LHCN-M2 (cell line): ENCODE measurements around the gene ABCB9. TPM values are rescaled to one million over a fixed set of nuclear protein-coding genes. Genes with fewer than 3 reads are reported as not detected.

Experiments used
- DNase-seq: peaks from one replicate; pipeline ENCODE4 v3.0.0-alpha.2; 2012; ENCODE audit warnings: low read depth
- total RNA-seq: library from RNA; depleted of rRNA; stranded (reverse); fragments of >200 nt; gene quantifications from 2 replicates; pipeline ENCODE4 v1.2.3, GENCODE V29; 2014

ABCB9 gene
- total RNA-seq, 1 experiment from 2014 or later = 7.8 TPM

DNA sequence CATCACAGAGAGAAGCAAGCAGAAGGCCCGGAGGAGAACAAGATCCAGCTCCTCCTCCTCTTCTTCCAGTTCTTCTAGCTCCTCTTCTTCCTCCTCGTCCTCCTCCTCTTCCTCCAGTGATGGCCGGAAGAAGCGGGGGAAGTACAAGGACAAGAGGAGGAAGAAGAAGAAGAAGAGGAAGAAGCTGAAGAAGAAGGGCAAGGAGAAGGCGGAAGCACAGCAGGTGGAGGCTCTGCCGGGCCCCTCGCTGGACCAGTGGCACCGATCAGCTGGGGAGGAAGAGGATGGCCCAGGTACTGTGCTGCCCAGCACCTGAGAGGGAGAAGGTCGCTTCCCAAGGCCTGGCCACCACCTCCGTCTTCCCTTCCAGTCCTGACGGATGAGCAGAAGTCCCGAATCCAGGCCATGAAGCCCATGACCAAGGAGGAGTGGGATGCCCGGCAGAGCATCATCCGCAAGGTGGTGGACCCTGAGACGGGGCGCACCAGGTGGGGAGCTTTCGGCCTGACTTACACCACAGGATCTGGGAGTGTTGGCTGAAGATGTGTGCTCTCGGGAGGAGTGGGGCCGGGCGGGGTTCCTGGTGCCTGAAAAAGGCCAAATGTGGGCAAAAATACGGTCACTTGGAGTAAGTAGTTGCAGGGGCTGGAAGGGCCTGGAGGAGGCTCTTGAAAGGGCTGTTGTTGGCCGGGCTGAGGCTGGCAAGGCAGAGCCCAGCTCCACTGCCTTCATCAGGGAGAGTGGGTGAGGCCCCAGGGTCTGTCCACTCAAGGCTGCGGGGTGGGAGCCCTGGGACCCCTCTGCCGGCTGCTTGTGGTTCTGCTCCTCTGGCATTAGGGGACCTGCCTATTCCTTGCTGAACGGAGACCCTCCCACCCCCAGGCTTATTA lies 15.6 kb upstream of the ABCB9 start:
- no peak for DNase-seq

DNA sequence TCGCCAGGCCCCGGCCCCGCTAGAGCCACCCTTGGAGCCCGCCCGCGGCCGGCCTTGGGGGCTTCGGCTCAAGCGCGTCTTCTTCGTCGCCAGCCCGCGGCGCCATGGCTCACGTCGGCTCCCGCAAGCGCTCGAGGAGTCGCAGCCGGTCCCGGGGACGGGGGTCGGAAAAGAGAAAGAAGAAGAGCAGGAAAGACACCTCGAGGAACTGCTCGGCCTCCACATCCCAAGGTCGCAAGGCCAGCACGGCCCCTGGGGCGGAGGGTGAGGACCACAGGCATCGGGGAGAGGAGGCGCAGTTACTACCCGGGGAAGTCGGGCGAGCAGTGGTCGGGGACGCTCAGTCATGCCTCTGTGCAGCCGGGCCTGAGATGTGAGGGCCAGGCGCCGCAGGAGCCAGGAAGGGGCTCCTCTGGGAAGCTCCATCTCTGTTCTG lies 14.8 kb upstream of the ABCB9 start:
- peak; percentile 9 for DNase-seq

DNA sequence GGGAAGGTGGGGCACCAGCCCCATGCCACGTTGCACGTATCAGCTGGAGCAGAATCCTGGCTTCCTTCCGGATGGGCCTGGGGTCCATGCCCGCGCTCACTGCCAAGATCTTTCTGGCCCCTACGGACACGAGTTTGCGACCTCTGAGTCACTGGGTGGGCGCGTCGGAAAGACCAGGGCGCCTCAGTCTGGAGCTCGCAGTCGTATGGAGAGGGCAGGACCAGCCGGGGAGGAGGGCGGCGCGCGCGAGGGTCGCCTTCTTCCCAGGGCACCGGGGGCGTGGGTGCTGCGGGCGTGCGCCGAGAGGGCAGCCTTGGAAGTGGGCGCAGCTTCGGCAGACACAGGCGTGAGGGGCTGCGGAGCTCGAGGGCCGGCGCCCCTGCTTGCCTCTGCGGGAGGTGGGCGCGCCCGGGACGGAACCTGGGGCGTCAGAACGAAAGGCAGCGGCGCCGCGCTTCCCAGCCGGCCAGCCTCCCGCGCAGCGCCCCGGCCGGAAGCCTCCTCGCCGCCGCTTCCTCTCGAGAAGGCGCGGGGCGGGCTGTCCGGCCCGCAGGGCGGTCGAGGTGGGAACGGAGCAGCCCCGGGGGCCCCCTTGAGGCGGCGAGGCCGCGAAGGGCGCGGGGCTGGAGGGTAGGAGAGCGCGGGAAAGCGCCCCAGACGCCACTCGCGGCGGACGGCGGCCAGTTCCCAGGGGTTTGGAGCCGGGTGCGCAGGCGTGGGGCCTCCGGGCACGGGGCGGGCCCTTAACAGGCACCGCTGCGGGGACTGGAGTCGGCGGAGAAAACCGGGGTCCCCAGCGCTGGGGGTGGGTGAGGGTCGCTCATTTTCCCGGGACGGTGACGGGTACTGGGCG lies 14.1 kb upstream of the ABCB9 start, which contains the start of gene ARL6IP4:
Gene ARL6IP4, plus strand, starts transcription at position 499 of the 853 bp plus-strand sequence. CDS start 459 bp downstream, outside the sequence.
- DNase-seq = peak; percentile 53

DNA sequence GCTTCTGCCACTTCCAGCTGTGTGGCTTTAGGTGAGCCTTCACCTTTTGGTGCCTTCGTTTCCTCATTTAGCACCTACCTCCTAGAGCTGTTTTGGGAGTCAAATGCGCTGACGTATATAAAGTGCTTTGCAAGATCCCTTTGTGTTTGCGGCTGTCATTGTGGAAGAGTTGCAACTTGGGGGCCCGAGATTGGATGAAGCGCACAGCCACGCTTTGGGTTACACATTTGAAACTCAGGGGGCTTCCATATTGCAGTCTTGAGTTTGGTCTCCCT lies 13.6 kb upstream of the ABCB9 start:
- no peak for DNase-seq

DNA sequence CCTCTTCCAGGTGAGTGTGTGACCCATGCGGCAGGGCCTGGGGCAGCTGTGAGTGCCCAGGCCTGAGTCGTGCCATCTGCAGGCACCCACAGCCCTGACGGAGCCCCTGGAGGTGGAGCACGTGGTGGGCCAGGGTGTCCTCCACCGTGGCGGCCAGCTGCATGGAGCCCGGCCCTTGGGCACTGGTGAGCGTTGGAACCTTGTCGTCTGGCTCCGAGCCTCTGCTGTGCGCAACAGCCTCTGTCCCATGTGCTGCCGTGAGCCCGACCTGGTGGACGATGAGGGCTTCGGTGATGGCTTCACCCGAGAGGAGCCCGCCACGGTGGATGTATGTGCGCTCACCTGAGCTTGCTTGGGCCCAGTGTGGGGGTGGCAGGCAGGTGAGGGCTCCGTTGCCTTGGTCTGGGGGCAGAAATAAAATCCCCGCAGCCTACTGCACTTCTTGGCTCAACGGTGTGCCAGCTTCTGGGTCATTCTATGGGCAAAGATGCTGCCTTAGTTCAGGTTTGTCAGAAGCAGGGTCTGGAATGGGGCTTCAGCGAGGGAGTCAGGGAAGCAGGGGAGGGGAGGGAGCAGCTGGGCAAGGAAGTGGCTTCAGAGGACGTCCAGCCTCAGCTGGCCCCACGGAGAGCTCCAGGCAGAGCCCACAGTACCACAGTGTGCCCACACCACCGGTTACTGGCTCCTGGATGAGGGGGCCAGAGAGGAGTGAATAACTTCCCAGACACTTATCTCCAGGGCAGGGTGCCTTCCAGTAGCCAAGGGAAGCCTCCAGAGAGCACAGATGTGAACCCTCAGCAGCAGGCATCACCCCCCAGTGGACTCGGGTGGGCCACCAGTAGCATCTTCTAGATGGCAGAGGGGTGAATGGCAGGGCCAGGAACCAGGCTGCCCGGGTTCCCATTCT lies 13.0 kb upstream of the ABCB9 start:
- no peak for DNase-seq

DNA sequence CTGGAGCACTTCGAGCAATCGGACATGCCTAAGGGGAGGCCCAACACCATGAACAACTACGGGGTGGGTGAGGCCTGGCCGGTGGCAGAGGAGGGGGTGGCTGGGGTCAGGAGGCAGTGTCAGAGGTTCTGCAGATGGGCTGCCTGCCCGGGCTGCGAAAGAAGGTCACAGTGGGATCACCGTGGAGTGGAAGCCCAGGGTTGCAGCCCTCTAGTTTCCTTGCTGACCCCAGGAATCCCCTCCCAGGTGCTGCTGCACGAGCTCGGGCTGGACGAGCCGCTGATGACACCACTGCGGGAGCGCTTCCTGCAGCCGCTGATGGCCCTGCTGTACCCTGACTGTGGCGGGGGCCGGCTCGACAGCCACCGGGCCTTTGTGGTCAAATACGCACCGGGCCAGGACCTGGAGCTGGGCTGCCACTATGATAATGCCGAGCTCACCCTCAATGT lies 12.3 kb upstream of the ABCB9 start:
- DNase-seq = no peak

DNA sequence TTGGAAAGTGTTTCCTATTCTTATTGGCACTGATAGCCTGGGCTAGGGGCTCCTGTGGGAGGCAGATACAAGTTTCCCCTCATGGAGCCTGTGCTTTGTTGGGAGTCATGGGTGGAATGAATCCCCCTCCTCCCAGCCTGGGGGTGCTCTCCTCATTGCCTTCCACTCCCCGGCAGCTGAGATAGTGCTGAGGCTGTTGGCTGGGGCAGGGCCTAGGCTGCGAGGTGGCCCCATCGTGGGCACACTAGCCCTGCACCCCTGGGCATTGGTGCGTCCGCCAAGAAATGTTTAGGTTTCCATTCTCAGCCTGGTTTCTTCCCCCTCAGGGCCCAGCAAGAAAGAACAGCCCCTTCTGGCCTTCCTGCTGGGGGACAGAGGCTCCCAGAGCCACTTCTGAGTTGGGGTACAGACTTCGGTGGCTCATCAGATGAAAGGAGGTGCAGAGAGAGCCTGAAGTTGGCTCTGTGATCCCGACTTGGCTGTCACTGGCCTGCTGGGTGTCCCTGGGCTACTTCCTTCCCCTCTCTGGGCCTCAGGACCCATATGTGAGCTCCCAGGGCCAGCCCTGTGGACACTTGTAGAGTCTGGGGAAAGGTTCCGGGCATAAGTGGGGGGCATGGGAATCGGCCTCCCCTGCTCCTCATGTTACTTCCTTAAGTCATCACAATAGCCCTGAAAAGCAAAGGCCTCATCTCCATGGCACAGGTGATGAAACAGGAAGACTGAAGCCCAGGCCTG lies 11.6 kb upstream of the ABCB9 start:
- DNase-seq = no peak

DNA sequence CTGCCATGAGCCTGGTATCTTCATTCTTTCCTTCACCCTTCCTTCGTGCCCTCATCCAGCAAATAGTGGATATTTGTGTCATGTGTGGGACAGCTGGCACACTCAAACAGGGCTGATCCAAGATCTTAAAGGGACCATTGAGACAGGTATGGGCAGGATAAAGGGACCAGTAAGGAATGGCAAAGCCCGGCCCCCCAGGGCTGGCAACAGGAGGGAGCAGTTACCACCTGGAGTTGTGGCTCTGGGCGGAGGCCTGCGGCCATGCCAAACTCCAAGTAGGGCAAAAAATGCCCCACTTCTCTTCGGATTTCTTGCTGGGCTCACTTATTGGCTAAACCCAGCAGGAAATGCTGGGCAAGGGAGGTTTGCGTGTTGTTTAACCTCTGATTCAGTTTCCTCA lies 10.9 kb upstream of the ABCB9 start:
- no peak for DNase-seq

DNA sequence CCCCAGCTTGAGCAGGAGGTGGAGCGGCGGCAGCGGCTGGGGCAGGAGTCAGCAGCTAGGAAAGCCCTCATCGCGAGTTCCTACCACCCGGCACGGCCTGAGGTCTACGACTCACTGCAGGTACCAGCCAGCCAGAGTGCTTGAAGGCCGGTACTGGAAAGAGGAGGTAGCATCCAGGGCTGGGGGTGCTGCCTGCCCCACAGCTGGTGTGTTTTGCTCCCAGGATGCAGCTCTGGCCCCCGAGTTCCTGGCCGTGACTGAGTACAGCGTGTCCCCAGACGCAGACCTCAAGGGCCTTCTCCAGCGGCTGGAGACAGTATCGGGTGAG lies 10.3 kb upstream of the ABCB9 start:
- DNase-seq = no peak

DNA sequence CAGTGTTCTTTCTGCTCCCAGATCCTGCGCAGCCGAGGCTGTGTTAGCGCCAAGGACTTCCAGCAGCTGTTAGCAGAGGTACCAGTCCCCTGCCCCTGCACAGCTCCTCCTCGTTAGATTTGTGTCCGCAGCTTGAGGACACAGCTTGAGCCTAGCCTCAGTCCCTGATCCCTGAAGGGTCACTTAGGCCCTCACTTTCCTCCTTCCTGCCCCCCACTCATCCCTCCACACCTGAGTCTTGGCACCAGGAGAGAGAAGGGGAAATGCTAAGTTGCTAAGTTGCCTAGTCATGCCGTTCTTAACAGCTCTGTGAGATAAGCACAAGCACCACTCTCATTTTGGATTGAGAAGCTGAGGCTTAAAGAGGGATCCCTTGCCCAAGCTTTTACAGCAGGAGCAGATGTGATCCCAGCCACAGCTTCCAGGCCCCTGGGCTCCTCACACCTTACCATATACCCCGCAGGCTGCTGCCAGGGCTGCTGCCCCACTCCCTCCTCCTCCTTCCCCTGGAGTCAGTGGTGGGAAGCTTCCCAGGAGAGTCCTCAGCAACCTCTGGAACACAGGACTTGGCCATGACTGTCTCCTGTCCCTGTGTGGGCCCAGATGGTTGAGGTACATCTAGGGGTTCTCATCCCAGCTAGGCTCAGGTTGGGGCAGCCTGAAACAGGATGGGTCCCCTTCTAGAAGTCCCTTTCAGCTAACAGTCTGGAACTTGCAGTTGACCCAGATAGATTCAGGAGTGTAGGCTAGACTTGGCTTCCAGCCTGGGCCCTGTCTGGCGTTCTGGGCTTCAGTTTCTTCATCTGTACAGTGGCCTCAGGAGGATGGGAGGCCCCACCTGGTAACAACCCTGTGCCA lies 9.8 kb upstream of the ABCB9 start:
- peak; percentile 31 for DNase-seq

DNA sequence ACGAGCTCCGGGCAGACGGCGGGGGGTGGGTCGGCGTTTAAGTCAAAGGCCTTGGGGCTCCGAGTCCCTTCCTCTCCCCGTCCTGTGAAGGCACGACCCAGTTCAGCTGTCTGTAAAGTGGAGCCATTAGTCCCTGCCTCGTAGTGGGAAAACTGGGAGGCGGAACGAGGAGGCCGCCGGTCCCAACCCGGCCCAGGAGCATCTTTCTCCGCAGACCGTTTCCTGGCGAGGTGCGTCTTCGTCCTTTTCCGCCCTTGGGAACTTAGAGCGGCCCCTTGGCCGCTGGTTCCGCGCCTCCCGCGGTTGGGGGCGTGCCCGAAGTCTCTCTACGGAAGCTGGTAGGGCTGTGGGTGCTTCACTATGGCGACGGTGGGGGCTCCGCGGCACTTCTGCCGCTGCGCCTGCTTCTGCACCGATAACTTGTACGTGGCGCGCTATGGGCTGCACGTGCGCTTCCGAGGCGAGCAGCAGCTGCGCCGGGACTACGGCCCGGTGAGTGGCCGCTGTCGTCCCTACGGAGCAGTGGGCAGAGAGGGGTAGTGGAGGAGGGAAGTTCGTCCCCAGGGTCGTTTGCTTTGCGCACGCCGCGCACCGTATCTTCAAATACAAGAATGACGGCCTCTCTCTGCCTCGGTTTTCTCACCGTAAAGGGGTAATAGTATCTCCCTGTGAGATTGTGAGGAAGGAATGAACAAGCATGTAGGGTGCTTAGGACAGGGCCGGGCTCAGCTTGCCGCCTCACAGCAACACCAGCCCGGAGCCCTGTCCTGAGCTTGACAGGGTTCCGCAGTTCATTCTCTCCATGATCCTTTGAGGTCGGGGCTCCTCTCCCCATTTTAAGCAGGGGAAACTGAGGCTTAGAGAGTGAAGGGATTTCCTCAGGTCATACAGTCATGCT lies 8.9 kb upstream of the ABCB9 start, which contains the start of gene OGFOD2:
Gene OGFOD2, plus strand, starts transcription at position 353 of the 898 bp plus-strand sequence. Its CDS starts 8 bp downstream, at position 361.
- peak; percentile 88 for DNase-seq

DNA sequence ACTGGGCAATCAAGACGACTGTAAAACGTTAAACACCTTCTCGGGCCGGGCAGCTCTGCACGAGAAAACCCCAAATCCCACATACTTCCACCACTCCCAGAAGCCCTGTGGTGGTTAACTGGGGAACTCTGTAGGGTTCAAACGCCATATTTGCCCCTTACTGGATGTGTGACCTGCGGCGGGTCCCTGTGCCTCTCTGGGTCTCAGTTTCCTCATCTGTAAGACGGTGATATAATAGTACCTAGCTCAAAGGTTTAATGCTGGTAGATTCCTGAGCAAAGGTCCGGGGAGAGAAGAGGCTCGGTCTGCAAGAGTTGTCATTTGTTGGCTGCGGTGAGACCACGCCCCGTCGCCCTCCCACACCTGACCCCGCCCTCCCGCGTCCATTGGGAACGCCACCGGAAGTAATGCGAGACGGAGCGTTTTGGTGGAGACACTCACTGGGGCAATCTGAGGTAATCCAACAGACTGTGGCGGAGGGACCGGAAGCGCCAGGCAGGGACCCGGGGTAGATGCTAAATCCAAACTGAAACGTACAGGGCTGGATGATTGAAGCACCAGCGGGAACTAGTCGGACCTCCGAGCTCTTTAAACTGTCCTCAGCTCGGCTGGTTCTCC lies 8.1 kb upstream of the ABCB9 start:
- peak; percentile 98 for DNase-seq

DNA sequence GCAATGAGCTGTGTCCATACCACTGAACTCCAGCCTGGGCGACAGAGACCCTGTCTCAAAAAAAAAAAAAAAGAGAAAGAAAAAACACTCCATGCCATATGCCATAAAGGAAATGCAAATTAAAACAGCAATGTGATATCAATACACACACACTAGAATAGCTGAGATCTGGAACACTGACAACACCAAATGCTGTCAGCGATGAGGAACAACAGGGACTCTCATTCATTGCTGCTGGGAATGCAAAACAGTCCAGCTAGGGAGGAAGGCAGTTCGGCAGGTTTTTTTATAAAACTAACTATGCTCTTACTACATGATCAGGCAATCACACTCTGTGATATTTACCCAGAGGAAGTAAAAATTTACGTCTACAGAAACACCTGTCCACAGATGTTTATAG lies 3.4 kb upstream of the ABCB9 start:
- DNase-seq = no peak

DNA sequence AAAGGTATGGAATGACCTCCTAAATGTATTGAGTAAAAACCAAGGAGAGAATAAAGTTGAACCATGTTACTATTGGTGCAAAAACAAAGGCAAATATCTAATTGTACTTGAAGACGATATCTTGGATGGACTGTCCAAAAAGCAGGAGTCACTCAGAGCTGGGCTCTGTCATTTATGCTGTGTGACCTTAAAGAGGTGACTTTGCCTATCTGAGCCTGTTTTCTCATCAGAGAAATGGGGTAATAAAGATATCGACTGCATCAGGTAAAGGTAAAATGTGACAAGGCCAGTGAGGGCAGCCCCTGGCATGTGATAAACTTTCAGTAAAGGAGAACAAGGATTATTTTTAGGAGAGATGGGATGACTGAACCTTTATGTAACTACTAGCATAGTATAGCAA lies 1.8 kb upstream of the ABCB9 start:
- DNase-seq = no peak

DNA sequence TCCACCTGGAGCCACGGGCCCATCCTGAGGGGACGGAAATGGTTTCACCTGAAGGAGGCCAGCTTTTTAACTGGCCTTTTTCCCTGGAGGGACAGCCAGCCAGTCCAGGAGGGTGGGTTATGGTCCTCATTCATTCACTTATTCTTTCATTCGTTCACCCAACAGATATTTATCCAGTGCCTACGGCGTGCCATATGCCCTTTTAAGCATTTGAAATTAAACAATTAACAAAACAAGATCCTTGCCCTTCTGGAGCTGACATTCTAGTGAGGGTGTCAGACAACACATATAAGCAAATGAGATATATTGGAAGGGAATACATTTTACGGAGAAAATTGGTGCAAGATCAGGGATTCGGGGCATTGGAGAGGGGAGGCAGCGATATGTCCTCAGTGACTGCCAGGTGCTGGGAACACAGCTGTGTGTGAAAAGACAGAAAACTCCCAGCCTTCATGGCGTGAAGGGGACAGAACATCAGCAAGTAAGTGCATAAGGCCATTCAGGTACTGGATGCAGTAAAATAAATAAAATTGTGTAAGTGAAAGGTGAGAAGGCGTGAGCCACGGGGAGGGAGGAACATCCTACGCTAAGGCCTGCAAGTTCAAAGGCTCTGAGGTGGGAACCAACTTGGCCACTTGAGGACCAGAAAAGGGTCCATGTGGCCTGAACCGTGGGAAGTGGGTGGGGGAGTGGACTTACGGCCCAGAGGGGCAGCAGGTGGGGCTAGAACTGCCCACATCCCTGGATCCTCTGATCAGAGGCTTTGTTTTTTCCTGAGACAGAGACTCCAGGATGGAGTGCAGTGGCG lies 684 bp upstream of the ABCB9 start:
- DNase-seq = no peak

DNA sequence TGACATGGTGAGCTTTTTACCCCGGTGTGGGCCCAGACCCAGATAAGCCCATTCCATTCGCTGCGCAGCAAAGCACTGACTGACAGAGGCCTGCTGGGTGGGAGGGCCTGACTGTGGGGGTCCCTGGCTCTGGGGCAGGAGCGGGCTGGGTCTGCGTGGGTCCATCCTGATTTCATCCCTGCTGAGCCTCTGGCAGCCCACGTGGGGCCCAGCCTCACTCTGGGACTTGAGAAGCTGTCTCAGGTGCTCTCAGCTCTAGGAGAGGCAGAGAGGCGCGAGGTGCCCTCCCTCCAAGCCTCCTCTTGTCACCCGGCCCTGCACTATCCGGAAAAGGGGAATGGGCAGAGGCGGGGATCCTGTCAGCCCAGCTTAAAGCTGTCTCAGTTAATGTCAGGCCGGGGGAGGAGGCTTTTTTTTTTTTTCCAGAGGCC lies 927 bp downstream of the ABCB9 start:
- no peak for DNase-seq
